Measurements from ENCODE around the gene ZNF438. TPM values are rescaled to one million over a fixed set of nuclear protein-coding genes. Genes with fewer than 3 reads are reported as not detected.

ZNF438 gene
- total RNA-seq, 3 donors from 2014 or later, result 0.96 to 1.3 (median 1.2) TPM

- no peak overlapping the region for H3K4me3 Mint-ChIP-seq
- H3K9me3 Mint-ChIP-seq, result no peaks in the 10 kb centered on the region
- DNase-seq (no peak), ATAC-seq (no peak)
- peaks cover 4% of the 10 kb centered on the region for H3K4me1 Mint-ChIP-seq (ENCODE audit: low read depth)
- H3K36me3 Mint-ChIP-seq (ENCODE audit: insufficient read depth), result peaks cover 8% of the 10 kb centered on the region
- H3K27me3 Mint-ChIP-seq (ENCODE audit: low read depth), result no peaks in the 10 kb centered on the region
These were observed 18.3 kb downstream of the ZNF438 start for GRCh38 chr10:31013331-31013730.

GRCh38 chr10:31011665-31012022 lies 20.0 kb downstream of the ZNF438 start:
- H3K4me3 Mint-ChIP-seq, result no peak overlapping the region
- ATAC-seq, result no peak
- peaks cover 12% of the 10 kb centered on the region for H3K4me1 Mint-ChIP-seq (ENCODE audit: low read depth)

GRCh38 chr10:31011017-31011664 lies 20.5 kb downstream of the ZNF438 start:
- no peak overlapping the region for H3K4me3 Mint-ChIP-seq
- no peak for ATAC-seq
- H3K27me3 Mint-ChIP-seq (ENCODE audit: low read depth), result no peaks in the 10 kb centered on the region

More at GRCh38 chr10:31011665-31012022, 20.0 kb downstream of the ZNF438 start:
- peaks cover 8% of the 10 kb centered on the region for H3K36me3 Mint-ChIP-seq (ENCODE audit: insufficient read depth)
- H3K27me3 Mint-ChIP-seq (ENCODE audit: low read depth), result no peaks in the 10 kb centered on the region
- DNase-seq, result no peak
- no peaks in the 10 kb centered on the region for H3K9me3 Mint-ChIP-seq

GRCh38 chr10:31010062-31010461 lies 21.6 kb downstream of the ZNF438 start:
- Mint-ChIP-seq H3K9me3 (no peaks in the 10 kb centered on the region), H3K27me3 (ENCODE audit: low read depth) (no peaks in the 10 kb centered on the region), H3K36me3 (ENCODE audit: insufficient read depth) (peaks cover 8% of the 10 kb centered on the region), H3K4me3 (no peak overlapping the region), H3K4me1 (ENCODE audit: low read depth) (peaks cover 24% of the 10 kb centered on the region)
- no peak for DNase-seq
- ATAC-seq, result no peak

More at GRCh38 chr10:31011017-31011664, 20.5 kb downstream of the ZNF438 start:
- Mint-ChIP-seq H3K4me1 (ENCODE audit: low read depth) (peaks cover 15% of the 10 kb centered on the region), H3K36me3 (ENCODE audit: insufficient read depth) (peaks cover 8% of the 10 kb centered on the region), H3K9me3 (no peaks in the 10 kb centered on the region)
- DNase-seq, result no peak

GRCh38 chr10:31005895-31006294 lies 25.8 kb downstream of the ZNF438 start:
- no peak overlapping the region for H3K4me3 Mint-ChIP-seq
- H3K4me1 Mint-ChIP-seq (ENCODE audit: low read depth), result peaks cover 38% of the 10 kb centered on the region
- no peaks in the 10 kb centered on the region for H3K27me3 Mint-ChIP-seq (ENCODE audit: low read depth)
- H3K9me3 Mint-ChIP-seq, result no peaks in the 10 kb centered on the region
- ATAC-seq (no peak), DNase-seq (no peak)
- H3K36me3 Mint-ChIP-seq (ENCODE audit: insufficient read depth), result peaks cover 1% of the 10 kb centered on the region

GRCh38 chr10:31004611-31005193 lies 27.0 kb downstream of the ZNF438 start:
- peak; percentile 27 to 67 for ATAC-seq

GRCh38 chr10:31001740-31002139 lies 29.9 kb downstream of the ZNF438 start:
- Mint-ChIP-seq H3K4me1 (ENCODE audit: low read depth) (peaks cover 57% of the 10 kb centered on the region), H3K4me3 (no peak overlapping the region), H3K36me3 (ENCODE audit: insufficient read depth) (peaks cover 4% of the 10 kb centered on the region), H3K27me3 (ENCODE audit: low read depth) (no peaks in the 10 kb centered on the region), H3K9me3 (no peaks in the 10 kb centered on the region)
- no peak for DNase-seq
- no peak for ATAC-seq

More at GRCh38 chr10:31004611-31005193, 27.0 kb downstream of the ZNF438 start:
- Mint-ChIP-seq H3K4me1 (ENCODE audit: low read depth) (peaks cover 44% of the 10 kb centered on the region), H3K36me3 (ENCODE audit: insufficient read depth) (peaks cover 1% of the 10 kb centered on the region), H3K4me3 (no peak overlapping the region), H3K27me3 (ENCODE audit: low read depth) (no peaks in the 10 kb centered on the region), H3K9me3 (no peaks in the 10 kb centered on the region)
- DNase-seq, result no peak

- peaks cover 54% of the 10 kb centered on the region for H3K4me1 Mint-ChIP-seq (ENCODE audit: low read depth)
- H3K27me3 Mint-ChIP-seq (ENCODE audit: low read depth), result no peaks in the 10 kb centered on the region
- no peaks in the 10 kb centered on the region for H3K9me3 Mint-ChIP-seq
- DNase-seq (no peak), ATAC-seq (no peak)
- no peak overlapping the region for H3K4me3 Mint-ChIP-seq
- peaks cover 4% of the 10 kb centered on the region for H3K36me3 Mint-ChIP-seq (ENCODE audit: insufficient read depth)
These were observed 30.8 kb downstream of the ZNF438 start for GRCh38 chr10:31000867-31001266.

GRCh38 chr10:31000071-31000782 lies 31.4 kb downstream of the ZNF438 start:
- no peaks in the 10 kb centered on the region for H3K27me3 Mint-ChIP-seq (ENCODE audit: low read depth)
- ATAC-seq (no peak), DNase-seq (no peak)
- peaks cover 4% of the 10 kb centered on the region for H3K36me3 Mint-ChIP-seq (ENCODE audit: insufficient read depth)
- H3K4me3 Mint-ChIP-seq, result no peak overlapping the region
- H3K9me3 Mint-ChIP-seq, result peaks cover 5% of the 10 kb centered on the region
- H3K4me1 Mint-ChIP-seq (ENCODE audit: low read depth), result peaks cover 50% of the 10 kb centered on the region

- DNase-seq, result no peak
- Mint-ChIP-seq H3K4me3 (peak overlapping the region; percentile 76), H3K36me3 (ENCODE audit: insufficient read depth) (peaks cover 7% of the 10 kb centered on the region), H3K9me3 (peaks cover 9% of the 10 kb centered on the region), H3K27me3 (ENCODE audit: low read depth) (no peaks in the 10 kb centered on the region), H3K4me1 (ENCODE audit: low read depth) (peaks cover 40% of the 10 kb centered on the region)
- peak; percentile 47 to 56 for ATAC-seq
These were observed 32.5 kb downstream of the ZNF438 start for GRCh38 chr10:30999070-30999712.

- DNase-seq (no peak), ATAC-seq (peak; percentile 49 to 63)
- H3K4me1 Mint-ChIP-seq (ENCODE audit: low read depth), result peaks cover 34% of the 10 kb centered on the region
- peaks cover 9% of the 10 kb centered on the region for H3K36me3 Mint-ChIP-seq (ENCODE audit: insufficient read depth)
- peaks cover 9% of the 10 kb centered on the region for H3K9me3 Mint-ChIP-seq
- no peaks in the 10 kb centered on the region for H3K27me3 Mint-ChIP-seq (ENCODE audit: low read depth)
- H3K4me3 Mint-ChIP-seq, result peak overlapping the region; percentile 43
These were observed 34.0 kb downstream of the ZNF438 start for GRCh38 chr10:30997536-30998235.

GRCh38 chr10:30996481-30997005 lies 35.1 kb downstream of the ZNF438 start:
- peaks cover 9% of the 10 kb centered on the region for H3K9me3 Mint-ChIP-seq
- peaks cover 35% of the 10 kb centered on the region for H3K4me1 Mint-ChIP-seq (ENCODE audit: low read depth)

GRCh38 chr10:30995081-30995770 lies 36.4 kb downstream of the ZNF438 start:
- Mint-ChIP-seq H3K27me3 (ENCODE audit: low read depth) (no peaks in the 10 kb centered on the region), H3K4me3 (no peak overlapping the region), H3K4me1 (ENCODE audit: low read depth) (peaks cover 30% of the 10 kb centered on the region), H3K9me3 (peaks cover 9% of the 10 kb centered on the region), H3K36me3 (ENCODE audit: insufficient read depth) (peaks cover 9% of the 10 kb centered on the region)
- ATAC-seq (no peak), DNase-seq (no peak)

More at GRCh38 chr10:30996481-30997005, 35.1 kb downstream of the ZNF438 start:
- DNase-seq, result no peak
- H3K4me3 Mint-ChIP-seq, result no peak overlapping the region
- H3K27me3 Mint-ChIP-seq (ENCODE audit: low read depth), result no peaks in the 10 kb centered on the region
- no peak for ATAC-seq
- peaks cover 9% of the 10 kb centered on the region for H3K36me3 Mint-ChIP-seq (ENCODE audit: insufficient read depth)
